Testis (tissue), 3 donors: Measurements from ENCODE around the gene ASXL2. TPM values are rescaled to one million over a fixed set of nuclear protein-coding genes. Genes with fewer than 3 reads are reported as not detected.
"Not testable (repeated sequence)": the region's sequence is repeated elsewhere in the genome, so short reads cannot be mapped to it uniquely, and the experiment has no call there.

Experiments
- DNase-seq: peaks from one replicate; pipeline ENCODE4 v3.0.0-alpha.2; 2019
- H3K27ac ChIP-seq, 2 donors: fragments of 200-600 bp; sonication (generic); one replicate each; pipeline ENCODE4 v1.5.1; 2019
- H3K27me3 ChIP-seq: fragments of 200-600 bp; sonication (generic); one replicate; pipeline ENCODE4 v1.5.1; 2019
- H3K36me3 ChIP-seq: fragments of 200-600 bp; sonication (generic); one replicate; pipeline ENCODE4 v1.5.1; 2017; ENCODE audit warnings: low read depth; ENCODE audit errors: missing control alignments
- H3K4me1 ChIP-seq: fragments of 200-600 bp; sonication (generic); one replicate; pipeline ENCODE4 v1.5.1; 2019
- H3K4me3 ChIP-seq, 2 donors: fragments of 200-600 bp; sonication (generic); one replicate each; pipeline ENCODE4 v1.5.1; 2017 to 2019
- H3K9me3 ChIP-seq: fragments of 200-600 bp; sonication (generic); one replicate; pipeline ENCODE4 v1.5.1; 2017
- CTCF ChIP-seq, 3 experiments: fragments of 450-650 bp in 2 of 3; fragments of 200-600 bp in 1 of 3; sonication (generic) in 1 of 3; IDR thresholded peaks; one replicate each; pipeline ENCODE4 v1.5.1; 2016 to 2019; ENCODE audit warnings: antibody characterized with exemption in 3 of 3, mild to moderate bottlenecking in 2 of 3, moderate library complexity in 1 of 3
- POLR2A ChIP-seq: fragments of 450-650 bp; IDR thresholded peaks from one replicate; pipeline ENCODE4 v1.6.1; 2017; ENCODE audit warnings: antibody characterized with exemption, mild to moderate bottlenecking, moderate library complexity
- WGBS, 2 donors: methylation state at CpG; one replicate each; pipeline ENCODE4 v1.1.5; 2018; 5-methylcytosine and 5-hydroxymethylcytosine counted together
- intact Hi-C: fragments of 100-400 bp; cut with DNase I; formaldehyde crosslinking; loops from one replicate; pipeline ENCODE4 v1.15.1; 2023; ENCODE audit warnings: low total_unique reads
- polyA plus RNA-seq: library from polyadenylated mRNA; stranded (reverse); fragments of 350-450 nt; fragmentation: Illumina TruSeq; extraction: RNeasy Lipid Tissue Mini Kit (QIAGEN cat#74804); gene quantifications from one replicate; pipeline ENCODE4 v1.2.3, GENCODE V29; 2014; ENCODE audit warnings: low read depth, low replicate concordance; ENCODE audit not compliant: insufficient read depth
- total RNA-seq, 2 donors: library from RNA; depleted of rRNA; stranded (reverse); fragments of >200 nt; gene quantifications; one replicate each; pipeline ENCODE4 v1.2.3, GENCODE V29; 2016

The ASXL2 gene
- total and polyA plus RNA-seq, 3 donors from 2014 or later: 40.9 to 51.9 (median 43.3) TPM

GRCh38 chr2:25912851-25913695, 34.8 kb upstream of the ASXL2 start:
- H3K27me3 ChIP-seq: no peaks in the 10 kb centered on the region
- H3K9me3 ChIP-seq: no peaks in the 10 kb centered on the region
- DNase-seq: no peak
- no peak overlapping the region for H3K4me3 ChIP-seq
- no peaks in the 10 kb centered on the region for H3K4me1 ChIP-seq
- H3K27ac ChIP-seq: no peak overlapping the region
- intact Hi-C loops: no loop called here
- 43 to 50% methylated on average over 10 of the region's 10 CpGs for WGBS, 2 donors
- TF ChIP-seq POLR2A: no peak
- no peak for TF ChIP-seq CTCF (IDR thresholded peaks at IDR 0.05)
- H3K36me3 ChIP-seq: no peaks in the 10 kb centered on the region

GRCh38 chr2:25909574-25909973, 31.3 kb upstream of the ASXL2 start:
- H3K36me3 ChIP-seq, H3K9me3 ChIP-seq, H3K27ac ChIP-seq, DNase-seq, H3K4me3 ChIP-seq, H3K4me1 ChIP-seq, intact Hi-C loops, H3K27me3 ChIP-seq: not testable (repeated sequence)
- WGBS, 2 donors: 79 to 81% methylated on average over 4 to 5 of the region's 5 CpGs

- Histone ChIP-seq H3K4me3 (no peak overlapping the region), H3K27me3 (no peaks in the 10 kb centered on the region), H3K27ac (no peak overlapping the region), H3K36me3 (no peaks in the 10 kb centered on the region), H3K4me1 (no peaks in the 10 kb centered on the region), H3K9me3 (no peaks in the 10 kb centered on the region)
- TF ChIP-seq CTCF (IDR thresholded peaks at IDR 0.05) (no peak), POLR2A (no peak)
- WGBS, 2 donors: 95% methylated on average over 2 of the region's 2 CpGs
- DNase-seq: no peak
- intact Hi-C loops: no loop called here
Measured at GRCh38 chr2:25905126-25905525, 26.8 kb upstream of the ASXL2 start.

GRCh38 chr2:25903216-25903776, 25.0 kb upstream of the ASXL2 start:
- Histone ChIP-seq H3K27me3 (no peaks in the 10 kb centered on the region), H3K4me3 (no peak overlapping the region), H3K36me3 (no peaks in the 10 kb centered on the region), H3K27ac (no peak overlapping the region), H3K4me1 (no peaks in the 10 kb centered on the region), H3K9me3 (no peaks in the 10 kb centered on the region)
- WGBS, 2 donors: 65 to 68% methylated on average over 5 of the region's 5 CpGs
- TF ChIP-seq CTCF (IDR thresholded peaks at IDR 0.05) (no peak), POLR2A (no peak)
- intact Hi-C loops: no loop called here
- no peak for DNase-seq

- Histone ChIP-seq H3K4me3 (no peak overlapping the region), H3K27ac (no peak overlapping the region), H3K27me3 (no peaks in the 10 kb centered on the region), H3K36me3 (no peaks in the 10 kb centered on the region), H3K9me3 (no peaks in the 10 kb centered on the region), H3K4me1 (no peaks in the 10 kb centered on the region)
- WGBS, 2 donors: 87 to 88% methylated on average over 11 of the region's 11 CpGs
- intact Hi-C loops: no loop called here
- no peak for TF ChIP-seq CTCF (IDR thresholded peaks at IDR 0.05)
- no peak for TF ChIP-seq POLR2A
- DNase-seq: no peak
Measured at GRCh38 chr2:25899404-25899970, 21.2 kb upstream of the ASXL2 start.
